IPS-NIHi11 (cell line): ENCODE results near the gene TSEN34.
"Not testable (repeated sequence)": the region's sequence is repeated elsewhere in the genome, so short reads cannot be mapped to it uniquely, and the experiment has no call there.

Source experiments
- DNase-seq: peaks from one replicate; pipeline ENCODE4 v3.0.0; 2012; ENCODE audit warnings: mixed read lengths, low spot score

Gene TSEN34

GRCh38 chr19:54239491-54240371 is 48.6 kb downstream of the TSEN34 start:
- DNase-seq, result not testable (repeated sequence)

- not testable (repeated sequence) for DNase-seq
Measured at GRCh38 chr19:54240372-54241336, 49.5 kb downstream of the TSEN34 start.

GRCh38 chr19:54242234-54242633 is 51.1 kb downstream of the TSEN34 start:
- DNase-seq, result not testable (repeated sequence)

GRCh38 chr19:54242646-54243045 is 51.5 kb downstream of the TSEN34 start, which contains the start of gene LILRA6:
Gene LILRA6 (minus strand): TSS chr19:54242790.
- DNase-seq, result not testable (repeated sequence)

GRCh38 chr19:54243809-54244208 is 52.7 kb downstream of the TSEN34 start:
- not testable (repeated sequence) for DNase-seq
